H1 (cell line): ENCODE results near the gene MAST2. TPM values are rescaled to one million over a fixed set of nuclear protein-coding genes. Genes with fewer than 3 reads are reported as not detected.

ENCODE experiments used
- CTCF ChIA-PET: fragments of 300-600 bp; sonication (Branson Sonifier 250); formaldehyde crosslinking; loops from one replicate; lab custom pipeline; 2021; ENCODE audit not compliant: partially characterized antibody; lab: Charles Lee
- POLR2A ChIA-PET: fragments of 300-600 bp; sonication (Branson Sonifier 250); formaldehyde crosslinking; loops from one replicate; lab custom pipeline; 2021; ENCODE audit warnings: inconsistent platforms; ENCODE audit not compliant: partially characterized antibody; lab: Charles Lee
- DNase-seq, 2 experiments: peaks; one replicate each; pipeline versions ENCODE4 v3.0.0 to v3.0.0-alpha.2; 2010 to 2022; ENCODE audit warnings: low spot score in 2 of 2, low read depth in 1 of 2, mixed read lengths in 1 of 2
- FAIRE-seq: peaks from 2 replicates; lab custom pipeline; 2011; peaks lifted over from hg19 to GRCh38; lab: Jason Lieb, UNC
- H2AFZ ChIP-seq: 2 replicates; pipeline ENCODE4 v1.8.1; 2012; ENCODE audit warnings: low read length, inconsistent platforms
- H2AK5ac ChIP-seq: 2 replicates; pipeline ENCODE4 v1.6.1; 2013; ENCODE audit warnings: low read depth, low read length
- H2BK120ac ChIP-seq: replicated peaks from 2 replicates; pipeline ENCODE3; 2013; ENCODE audit warnings: low read depth, low read length, inconsistent platforms
- H2BK12ac ChIP-seq: 2 replicates; pipeline ENCODE4 v1.6.1; 2013; ENCODE audit warnings: low read depth, low read length
- H2BK15ac ChIP-seq: 2 replicates; pipeline ENCODE4 v1.6.1; 2013; ENCODE audit warnings: low read length
- H2BK20ac ChIP-seq: 2 replicates; pipeline ENCODE4 v1.6.1; 2013; ENCODE audit warnings: low read length
- H2BK5ac ChIP-seq: 2 replicates; pipeline ENCODE4 v1.6.1; 2013; ENCODE audit warnings: low read depth, low read length
- H3K14ac ChIP-seq: 2 replicates; pipeline ENCODE4 v1.6.1; 2013; ENCODE audit warnings: inconsistent platforms; ENCODE audit not compliant: insufficient read length
- H3K18ac ChIP-seq: 2 replicates; pipeline ENCODE4 v1.6.1; 2013; ENCODE audit warnings: low read length; ENCODE audit errors: extremely low read depth
- H3K23ac ChIP-seq: 2 replicates; pipeline ENCODE4 v1.6.1; 2013; ENCODE audit warnings: inconsistent platforms; ENCODE audit not compliant: insufficient read length
- H3K23me2 ChIP-seq: 2 replicates; pipeline ENCODE4 v1.6.1; 2013; ENCODE audit warnings: low read depth, low read length
- H3K27ac ChIP-seq: 2 replicates; pipeline ENCODE4 v1.6.1; 2011; ENCODE audit warnings: low read depth, low read length, inconsistent platforms
- H3K27me3 ChIP-seq, 4 experiments: replicated peaks in 1 of 4; 1 replicate in 1 of 4; 2 replicates in 3 of 4; pipeline versions ENCODE4 v1.6.1 to v1.8.1; 2011 to 2013; ENCODE audit warnings: low read length in 3 of 4, mild to moderate bottlenecking in 3 of 4, inconsistent platforms in 2 of 4, mixed read lengths in 2 of 4, moderate library complexity in 1 of 4; ENCODE audit not compliant: control insufficient read depth in 3 of 4, insufficient read depth in 3 of 4; ENCODE audit errors: extremely low read depth in 1 of 4
- H3K36me3 ChIP-seq, 4 experiments: 2 replicates each; pipeline versions ENCODE4 v1.6.1 to v1.8.1; 2011 to 2013; ENCODE audit warnings: mild to moderate bottlenecking in 4 of 4, low read length in 3 of 4, moderate library complexity in 2 of 4, control low read depth in 1 of 4, inconsistent platforms in 1 of 4; ENCODE audit not compliant: insufficient read depth in 4 of 4, control insufficient read depth in 2 of 4
- H3K4ac ChIP-seq: replicated peaks from 2 replicates; pipeline ENCODE3; 2013; ENCODE audit warnings: low read length, low read depth, mixed read lengths, inconsistent platforms; ENCODE audit not compliant: insufficient read length
- H3K4me1 ChIP-seq, 4 experiments: replicated peaks in 1 of 4; 1 replicate in 1 of 4; 2 replicates in 3 of 4; pipeline versions ENCODE4 v1.6.1 to v1.8.1; 2011 to 2013; ENCODE audit warnings: low read length in 3 of 4, inconsistent platforms in 2 of 4, mixed read lengths in 1 of 4; ENCODE audit not compliant: insufficient read depth in 4 of 4, control insufficient read depth in 3 of 4
- H3K4me2 ChIP-seq, 2 experiments: 2 replicates each; pipeline versions ENCODE4 v1.6.1 to v1.8.1; 2011 to 2013; ENCODE audit warnings: low read depth in 2 of 2, low read length in 2 of 2, control low read depth in 1 of 2, inconsistent platforms in 1 of 2, mild to moderate bottlenecking in 1 of 2; ENCODE audit not compliant: insufficient read depth in 1 of 2
- H3K4me3 ChIP-seq, 4 experiments: fragments of 200-600, 300-600 bp in 1 of 4; sonication (generic), shearing (Covaris generic), sonication (Bioruptor Twin) in 1 of 4; 2 replicates each; pipeline versions ENCODE4 v1.5.1 to v1.8.1; 2011 to 2016; ENCODE audit warnings: low read length in 4 of 4, low read depth in 3 of 4, control low read depth in 2 of 4, inconsistent platforms in 2 of 4, mild to moderate bottlenecking in 2 of 4, mixed read lengths in 1 of 4, moderate library complexity in 1 of 4; ENCODE audit not compliant: insufficient read depth in 2 of 4; ENCODE audit errors: extremely low read depth in 1 of 4
- H3K56ac ChIP-seq: replicated peaks from 2 replicates; pipeline ENCODE3; 2013; ENCODE audit warnings: low read depth, mild to moderate bottlenecking, mixed read lengths, low read length, inconsistent platforms; ENCODE audit not compliant: insufficient read length
- H3K79me1 ChIP-seq: 2 replicates; pipeline ENCODE4 v1.6.1; 2013; ENCODE audit warnings: low read depth, low read length, control low read depth
- H3K79me2 ChIP-seq, 2 experiments: 2 replicates each; pipeline versions ENCODE4 v1.6.1 to v1.8.1; 2012 to 2013; ENCODE audit warnings: low read length in 2 of 2, mild to moderate bottlenecking in 2 of 2, inconsistent platforms in 1 of 2; ENCODE audit not compliant: insufficient read depth in 2 of 2, control insufficient read depth in 1 of 2
- H3K9ac ChIP-seq, 4 experiments: replicated peaks in 1 of 4; 1 replicate in 1 of 4; 2 replicates in 3 of 4; pipeline versions ENCODE4 v1.6.1 to v1.8.1; 2011 to 2013; ENCODE audit warnings: low read depth in 3 of 4, low read length in 3 of 4, control low read depth in 2 of 4, mild to moderate bottlenecking in 2 of 4, moderate library complexity in 2 of 4, inconsistent platforms in 1 of 4; ENCODE audit errors: extremely low read depth in 1 of 4
- H3K9me3 ChIP-seq, 2 experiments: 2 replicates each; pipeline versions ENCODE4 v1.6.1 to v1.8.1; 2012 to 2013; ENCODE audit warnings: mild to moderate bottlenecking in 2 of 2, moderate library complexity in 2 of 2, control low read depth in 1 of 2, inconsistent platforms in 1 of 2, low read depth in 1 of 2, low read length in 1 of 2, mixed read lengths in 1 of 2; ENCODE audit not compliant: insufficient read depth in 2 of 2
- H4K20me1 ChIP-seq, 2 experiments: replicated peaks in 1 of 2; 2 replicates each; pipeline versions ENCODE3 to v1.8.1; 2011 to 2013; ENCODE audit warnings: inconsistent platforms in 2 of 2, low read length in 2 of 2, mild to moderate bottlenecking in 1 of 2; ENCODE audit not compliant: insufficient read depth in 2 of 2, control insufficient read depth in 1 of 2
- H4K5ac ChIP-seq: 2 replicates; pipeline ENCODE4 v1.6.1; 2013; ENCODE audit warnings: low read length, low read depth, mixed read lengths, inconsistent platforms; ENCODE audit not compliant: insufficient read length
- H4K8ac ChIP-seq: 2 replicates; pipeline ENCODE4 v1.8.0; 2013; ENCODE audit warnings: mild to moderate bottlenecking, moderate library complexity, low read length, inconsistent platforms; ENCODE audit not compliant: insufficient read depth; ENCODE audit errors: extremely low read depth
- H4K91ac ChIP-seq: replicated peaks from 2 replicates; pipeline ENCODE3; 2013; ENCODE audit warnings: low read length, mixed read lengths, inconsistent platforms; ENCODE audit not compliant: insufficient read length
- RFX5 ChIP-seq: IDR thresholded peaks from 2 replicates; pipeline ENCODE4 v1.6.1; 2011; ENCODE audit warnings: low read depth, low read length, improper control_type of control experiment, borderline replicate concordance
- WGBS, 2 experiments: shearing (Covaris generic) in 1 of 2; methylation state at CpG; one replicate each; pipeline versions ENCODE4 v1.1.6 to v1.1.7; 2013 to 2015; ENCODE audit warnings: low lambda C conversion rate in 2 of 2, mixed read lengths in 2 of 2, inconsistent platforms in 1 of 2, low coverage in 1 of 2, missing lambda C conversion rate in 1 of 2; ENCODE audit not compliant: insufficient replicate concordance in 2 of 2, insufficient coverage in 1 of 2, insufficient read length in 1 of 2; ENCODE audit errors: extremely low coverage in 1 of 2, missing lambda C conversion rate in 1 of 2; 5-methylcytosine and 5-hydroxymethylcytosine counted together
- polyA plus RNA-seq, 7 experiments: library from polyadenylated mRNA; depleted of rRNA in 3 of 7; stranded (reverse) in 5 of 7; unstranded in 2 of 7; fragments of >200 nt in 5 of 7; fragments of 200-250 nt in 2 of 7; gene quantifications; 1 replicate in 5 of 7; 2 replicates in 1 of 7; 4 replicates in 1 of 7; pipeline versions ENCODE4 v1.2.1 to v1.2.3, GENCODE V29; 2011 to 2013; ENCODE audit warnings: missing spikeins in 2 of 7, mixed read lengths in 2 of 7
- total RNA-seq: library from RNA; stranded (reverse); fragmentation: NEBNext Ultra II Directional; extraction: Animal tissue kit (Norgen Biotek cat#: 25700); gene quantifications from 2 replicates; pipeline ENCODE4 v1.2.1, GENCODE V29; 2021

Gene MAST2
- total and polyA plus RNA-seq, 2 of the 8 experiments (the other 6 are each of a cell fraction or from before 2014, with no cell fraction given) = 20.5 to 35.4 TPM

GRCh38 chr1:46072975-46073374 is 269.6 kb downstream of the MAST2 start:
- no peak overlapping the region for H3K4me3 ChIP-seq
- no peak overlapping the region for H2BK120ac ChIP-seq
- H3K79me1 ChIP-seq = no peaks in the 10 kb centered on the region
- H4K5ac ChIP-seq = no peak overlapping the region
- H3K56ac ChIP-seq = no peak overlapping the region
- H3K4me2 ChIP-seq = no peak overlapping the region
- no peak overlapping the region for H2BK12ac ChIP-seq
- no peaks in the 10 kb centered on the region for H3K4me1 ChIP-seq
- H2BK20ac ChIP-seq = no peak overlapping the region
- no peak overlapping the region for H3K27ac ChIP-seq
- WGBS, 2 experiments = 94% methylated on average over 1 of the region's 1 CpG; no CpG with 5 or more reads in 1 of the 2 experiments
- H3K23me2 ChIP-seq = no peaks in the 10 kb centered on the region; the same call in 1 of the 2 replicates
- peaks cover 0 to 2% (median 0%) of the 10 kb centered on the region in 4 experiments; a peak in 1 of 8 replicates for H3K36me3 ChIP-seq
- H4K8ac ChIP-seq = no peak overlapping the region
- H2AFZ ChIP-seq = no peak overlapping the region
- H2AK5ac ChIP-seq = no peak overlapping the region
- H4K91ac ChIP-seq = no peak overlapping the region
- no peaks in the 10 kb centered on the region for H3K27me3 ChIP-seq
- no peak for DNase-seq
- no peaks in the 10 kb centered on the region for H3K79me2 ChIP-seq
- H4K20me1 ChIP-seq = no peaks in the 10 kb centered on the region
- no peak for FAIRE-seq
- TF ChIP-seq RFX5 = no peak
- TF ChIP-seq, all 59 proteins: peak for 0
- Histone ChIP-seq H2BK15ac (no peak overlapping the region), H3K14ac (no peak overlapping the region), H2BK5ac (no peak overlapping the region), H3K9ac (no peak overlapping the region), H3K4ac (no peak overlapping the region), H3K9me3 (no peaks in the 10 kb centered on the region), H3K23ac (no peak overlapping the region), H3K18ac (no peak overlapping the region)
- POLR2A ChIA-PET = no interaction called here
- CTCF ChIA-PET = interaction anchor here (1.2 to 1.7 kb wide), 3 partner anchors 13 to 94 kb away, joined by 3 read pairs; no protein-coding TSS in a partner anchor
